ENCODE measurements around the gene ABHD6. TPM values are rescaled to one million over a fixed set of nuclear protein-coding genes. Genes with fewer than 3 reads are reported as not detected.

Gene ABHD6
- total RNA-seq, 1 donor from 2014 or later: 9.1 TPM

GRCh38 chr3:58296843-58297242 is 59.3 kb downstream of the ABHD6 start:
- peak; percentile 25 for ATAC-seq
- DNase-seq: no peak
- intact Hi-C loops (cut with micrococcal nuclease): loop anchor here (5.0 kb wide), 1 partner anchor 110 kb away; no protein-coding TSS in a partner anchor

- intact Hi-C loops (cut with micrococcal nuclease): loop anchor here (5.0 kb wide), 1 partner anchor 111 kb away; no protein-coding TSS in a partner anchor
Measured at GRCh38 chr3:58298190-58298589, 60.6 kb downstream of the ABHD6 start.

GRCh38 chr3:58299075-58299474 is 61.5 kb downstream of the ABHD6 start:
- intact Hi-C loops (cut with micrococcal nuclease): loop anchor here (5.0 kb wide), 1 partner anchor 112 kb away; no protein-coding TSS in a partner anchor
- no peak for DNase-seq
- no peak for ATAC-seq

More at GRCh38 chr3:58298190-58298589, 60.6 kb downstream of the ABHD6 start:
- DNase-seq: no peak
- peak; percentile 44 for ATAC-seq

- DNase-seq (no peak), ATAC-seq (no peak)
- intact Hi-C loops (cut with micrococcal nuclease): loop anchor here (5.0 to 10.0 kb wide), 2 partner anchors 113 to 195 kb away; partner anchors contain the start of gene KCTD6
Measured at GRCh38 chr3:58299839-58300516, 62.4 kb downstream of the ABHD6 start.

GRCh38 chr3:58305882-58306711 is 68.5 kb downstream of the ABHD6 start, which contains the start of the genes HTD2 and RPP14:
TSS of gene HTD2 (plus strand) at chr3:58306520. CDS start at chr3:58317614, 11,094 bp downstream.
TSS of gene RPP14 (plus strand) at chr3:58306245. CDS start at chr3:58310330, 4,085 bp downstream.
- DNase-seq (peak; percentile 100), ATAC-seq (peak; percentile 95)
- intact Hi-C loops (cut with micrococcal nuclease): loop anchor here (10.0 kb wide), 1 partner anchor 189 kb away; the partner anchor contains the start of gene KCTD6

- DNase-seq: no peak
- intact Hi-C loops (cut with micrococcal nuclease): loop anchor here (10.0 kb wide), 1 partner anchor 187 kb away; the partner anchor contains the start of gene KCTD6
- no peak for ATAC-seq
Measured at GRCh38 chr3:58307639-58308215, 70.1 kb downstream of the ABHD6 start.

GRCh38 chr3:58308728-58309127 is 71.1 kb downstream of the ABHD6 start:
- ATAC-seq (no peak), DNase-seq (no peak)
- intact Hi-C loops (cut with micrococcal nuclease): loop anchor here (10.0 kb wide), 1 partner anchor 186 kb away; the partner anchor contains the start of gene KCTD6

- DNase-seq (no peak), ATAC-seq (no peak)
- intact Hi-C loops (cut with micrococcal nuclease): no loop called here
Measured at GRCh38 chr3:58317811-58318210, 80.2 kb downstream of the ABHD6 start.

GRCh38 chr3:58321791-58322190 is 84.2 kb downstream of the ABHD6 start:
- ATAC-seq (no peak), DNase-seq (no peak)
- intact Hi-C loops (cut with micrococcal nuclease): no loop called here

GRCh38 chr3:58322793-58323192 is 85.2 kb downstream of the ABHD6 start:
- intact Hi-C loops (cut with micrococcal nuclease): no loop called here
- DNase-seq (no peak), ATAC-seq (no peak)

GRCh38 chr3:58323529-58324390 is 86.2 kb downstream of the ABHD6 start:
- intact Hi-C loops (cut with micrococcal nuclease): no loop called here
- DNase-seq: no peak
- ATAC-seq: no peak

- intact Hi-C loops (cut with micrococcal nuclease): loop anchor here (5.0 kb wide), 1 partner anchor 88 kb away; no protein-coding TSS in a partner anchor
- DNase-seq: no peak
- no peak for ATAC-seq
Measured at GRCh38 chr3:58324391-58325390, 87.1 kb downstream of the ABHD6 start.

- no peak for ATAC-seq
- intact Hi-C loops (cut with micrococcal nuclease): loop anchor here (5.0 kb wide), 1 partner anchor 87 kb away; no protein-coding TSS in a partner anchor
Measured at GRCh38 chr3:58325525-58325992, 88.0 kb downstream of the ABHD6 start.

GRCh38 chr3:58326267-58326900 is 88.8 kb downstream of the ABHD6 start:
- DNase-seq: no peak
- intact Hi-C loops (cut with micrococcal nuclease): loop anchor here (5.0 kb wide), 1 partner anchor 86 kb away; no protein-coding TSS in a partner anchor
- no peak for ATAC-seq

More at GRCh38 chr3:58325525-58325992, 88.0 kb downstream of the ABHD6 start:
- no peak for DNase-seq

- DNase-seq (no peak), ATAC-seq (no peak)
- intact Hi-C loops (cut with micrococcal nuclease): loop anchor here (5.0 kb wide), 1 partner anchor 83 kb away; no protein-coding TSS in a partner anchor
Measured at GRCh38 chr3:58329150-58329921, 91.7 kb downstream of the ABHD6 start.
